SU-DHL-6 (cell line): Measurements from ENCODE around the gene NDUFS8.

Source experiments
- H2AFZ ChIP-seq: fragments of 200-600 bp; sonication (generic); 2 replicates; pipeline ENCODE4 v1.6.1; 2014; ENCODE audit warnings: low read depth, mild to moderate bottlenecking, moderate library complexity, mixed read lengths, antibody characterized with exemption, low read length; ENCODE audit not compliant: severe bottlenecking
- H3F3A ChIP-seq: fragments of 200-600 bp; shearing (Covaris generic); 2 replicates; pipeline ENCODE4 v1.6.0; 2016; ENCODE audit warnings: antibody characterized with exemption, mild to moderate bottlenecking; ENCODE audit not compliant: insufficient read depth
- H3K27ac ChIP-seq: fragments of 200-600 bp; sonication (generic); 2 replicates; pipeline ENCODE4 v1.5.1; 2016; ENCODE audit warnings: low read depth, mild to moderate bottlenecking, low read length, moderate library complexity, mixed read lengths
- H3K27me3 ChIP-seq: fragments of 200-600 bp; sonication (generic), shearing (Covaris generic); 2 replicates; pipeline ENCODE4 v1.6.0; 2014; ENCODE audit warnings: mild to moderate bottlenecking, low read length
- H3K36me3 ChIP-seq: fragments of 200-600 bp; sonication (generic); 2 replicates; pipeline ENCODE4 v1.6.1; 2014; ENCODE audit warnings: mild to moderate bottlenecking, low read length, mixed read lengths
- H3K4me2 ChIP-seq: fragments of 300-600, 200-600 bp; shearing (Covaris generic), sonication (generic); 2 replicates; pipeline ENCODE4 v1.6.0; 2014; ENCODE audit warnings: low read length, low read depth, mild to moderate bottlenecking; ENCODE audit not compliant: poor library complexity, severe bottlenecking
- H3K4me3 ChIP-seq: fragments of 200-600 bp; sonication (generic); 2 replicates; pipeline ENCODE4 v1.5.1; 2014; ENCODE audit warnings: antibody characterized with exemption, low read length, mild to moderate bottlenecking, mixed read lengths; ENCODE audit not compliant: insufficient read depth, poor library complexity, severe bottlenecking
- H3K79me2 ChIP-seq: fragments of 200-600 bp; sonication (generic); 2 replicates; pipeline ENCODE4 v1.6.1; 2014; ENCODE audit warnings: mild to moderate bottlenecking, low read length, moderate library complexity; ENCODE audit not compliant: insufficient read depth
- H3K9ac ChIP-seq: fragments of 200-600 bp; sonication (generic); 2 replicates; pipeline ENCODE4 v1.7.0; 2014; ENCODE audit warnings: mild to moderate bottlenecking, low read length
- H3K9me2 ChIP-seq: fragments of 200-600 bp; sonication (generic); replicated peaks from 2 replicates; pipeline ENCODE4 v1.6.1; 2014; ENCODE audit warnings: low read length; ENCODE audit not compliant: insufficient read depth
- H3K9me3 ChIP-seq: fragments of 200-600 bp; sonication (generic); 2 replicates; pipeline ENCODE4 v1.6.1; 2014; ENCODE audit warnings: low read length, mixed read lengths; ENCODE audit not compliant: insufficient read depth
- H4K20me1 ChIP-seq: fragments of 200-600 bp; sonication (generic); 2 replicates; pipeline ENCODE4 v1.6.1; 2014; ENCODE audit warnings: low read depth, mild to moderate bottlenecking, antibody characterized with exemption, low read length, moderate library complexity, mixed read lengths
- EZH2phosphoT487 ChIP-seq: fragments of 200-600 bp; sonication (generic), shearing (Covaris generic); conservative IDR thresholded peaks from 2 replicates; pipeline ENCODE4 v1.6.1; 2018; ENCODE audit warnings: mild to moderate bottlenecking, antibody characterized with exemption, low read length, moderate library complexity, mixed read lengths
- TF ChIP-seq, protein P1 (sequence below): fragments of 200-600 bp; sonication (generic); IDR thresholded peaks from one replicate; pipeline ENCODE4 v1.5.1; 2017; ENCODE audit warnings: antibody characterized with exemption, mild to moderate bottlenecking, low read length, moderate library complexity; ENCODE audit not compliant: insufficient read depth, poor library complexity, severe bottlenecking

Gene NDUFS8

DNA sequence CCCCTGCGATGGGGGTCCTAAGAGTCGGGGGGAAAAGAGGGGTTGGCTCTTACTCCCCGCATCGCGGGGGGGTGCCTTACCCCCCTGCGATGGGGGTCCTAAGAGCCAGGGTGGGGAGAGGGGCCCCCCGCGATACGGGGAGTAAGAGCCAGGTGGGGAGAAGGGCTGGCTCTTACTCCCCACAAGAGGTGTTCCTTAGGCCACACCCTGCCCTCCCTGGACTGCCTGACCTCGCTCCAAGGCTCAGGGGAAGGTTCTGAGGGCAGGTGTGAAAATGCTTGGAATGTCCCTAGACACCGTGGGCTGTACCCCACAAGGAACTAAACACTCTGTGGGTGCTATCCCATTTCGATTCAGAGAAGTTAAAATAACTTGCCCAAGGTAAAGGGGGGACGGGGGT is 34.4 kb upstream of the NDUFS8 start:
- H4K20me1 ChIP-seq, result no peaks in the 10 kb centered on the region
- H3K36me3 ChIP-seq, result no peaks in the 10 kb centered on the region
- H3K4me3 ChIP-seq, result no peak overlapping the region
- no peak overlapping the region for H3K9ac ChIP-seq
- no peak overlapping the region for H2AFZ ChIP-seq
- H3K9me3 ChIP-seq, result no peaks in the 10 kb centered on the region
- no peaks in the 10 kb centered on the region for H3F3A ChIP-seq
- H3K4me2 ChIP-seq, result no peak overlapping the region
- no peaks in the 10 kb centered on the region for H3K79me2 ChIP-seq
- no peaks in the 10 kb centered on the region for H3K9me2 ChIP-seq
- TF ChIP-seq, protein P1, sequence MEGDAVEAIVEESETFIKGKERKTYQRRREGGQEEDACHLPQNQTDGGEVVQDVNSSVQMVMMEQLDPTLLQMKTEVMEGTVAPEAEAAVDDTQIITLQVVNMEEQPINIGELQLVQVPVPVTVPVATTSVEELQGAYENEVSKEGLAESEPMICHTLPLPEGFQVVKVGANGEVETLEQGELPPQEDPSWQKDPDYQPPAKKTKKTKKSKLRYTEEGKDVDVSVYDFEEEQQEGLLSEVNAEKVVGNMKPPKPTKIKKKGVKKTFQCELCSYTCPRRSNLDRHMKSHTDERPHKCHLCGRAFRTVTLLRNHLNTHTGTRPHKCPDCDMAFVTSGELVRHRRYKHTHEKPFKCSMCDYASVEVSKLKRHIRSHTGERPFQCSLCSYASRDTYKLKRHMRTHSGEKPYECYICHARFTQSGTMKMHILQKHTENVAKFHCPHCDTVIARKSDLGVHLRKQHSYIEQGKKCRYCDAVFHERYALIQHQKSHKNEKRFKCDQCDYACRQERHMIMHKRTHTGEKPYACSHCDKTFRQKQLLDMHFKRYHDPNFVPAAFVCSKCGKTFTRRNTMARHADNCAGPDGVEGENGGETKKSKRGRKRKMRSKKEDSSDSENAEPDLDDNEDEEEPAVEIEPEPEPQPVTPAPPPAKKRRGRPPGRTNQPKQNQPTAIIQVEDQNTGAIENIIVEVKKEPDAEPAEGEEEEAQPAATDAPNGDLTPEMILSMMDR, result no peak
- no peak for TF ChIP-seq EZH2phosphoT487
- no peaks in the 10 kb centered on the region for H3K27me3 ChIP-seq
- H3K27ac ChIP-seq, result no peak overlapping the region

DNA sequence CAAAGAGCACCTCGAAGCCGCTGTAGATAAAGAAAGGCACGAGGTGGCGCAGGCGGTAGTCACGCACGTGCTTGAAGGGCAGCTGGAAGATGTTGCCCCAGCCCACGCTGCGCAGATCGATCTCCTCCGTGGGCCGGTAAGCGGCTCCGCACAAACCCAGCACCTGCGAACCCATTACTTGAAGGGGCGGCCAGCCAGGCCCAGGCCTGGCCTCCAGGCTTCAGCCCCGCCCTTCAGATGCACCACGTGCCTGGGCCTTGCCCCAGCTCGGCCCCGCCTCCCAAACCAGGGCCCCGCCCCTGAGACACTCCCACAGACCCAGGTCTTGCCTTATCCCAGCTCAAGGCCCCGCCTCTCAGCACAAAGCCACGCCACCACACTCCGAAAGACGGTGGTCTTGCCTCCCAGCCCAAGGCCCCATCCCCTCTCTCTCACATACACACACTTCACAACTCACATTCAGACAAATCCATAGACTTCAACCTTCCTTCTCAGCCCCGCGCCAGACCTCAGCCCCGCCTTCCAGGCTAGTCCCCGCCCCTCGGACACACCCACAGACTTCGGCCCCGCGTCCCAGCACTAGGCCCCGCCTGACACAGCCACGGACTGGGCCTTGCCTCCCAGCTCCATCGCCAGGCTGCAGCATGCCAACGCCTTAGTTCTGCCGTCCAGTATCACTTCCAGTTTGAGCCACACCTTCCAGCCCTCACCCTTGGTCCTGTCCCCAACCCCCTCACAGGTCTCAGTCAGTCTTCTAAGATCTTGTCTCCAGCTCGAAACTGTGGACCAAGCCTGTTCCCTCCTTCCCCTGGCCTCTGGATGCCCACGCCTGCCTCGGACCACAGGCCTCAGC is 33.6 kb upstream of the NDUFS8 start:
- no peak for TF ChIP-seq EZH2phosphoT487
- TF ChIP-seq, protein P1, result no peak
- no peaks in the 10 kb centered on the region for H3K9me2 ChIP-seq
- peaks cover 4% of the 10 kb centered on the region for H3F3A ChIP-seq
- H3K4me2 ChIP-seq, result no peak overlapping the region
- no peak overlapping the region for H2AFZ ChIP-seq
- no peaks in the 10 kb centered on the region for H3K27me3 ChIP-seq
- no peaks in the 10 kb centered on the region for H3K79me2 ChIP-seq
- no peaks in the 10 kb centered on the region for H4K20me1 ChIP-seq
- no peaks in the 10 kb centered on the region for H3K9me3 ChIP-seq
- H3K27ac ChIP-seq, result no peak overlapping the region
- H3K36me3 ChIP-seq, result no peaks in the 10 kb centered on the region
- no peak overlapping the region for H3K9ac ChIP-seq
- no peak overlapping the region for H3K4me3 ChIP-seq

DNA sequence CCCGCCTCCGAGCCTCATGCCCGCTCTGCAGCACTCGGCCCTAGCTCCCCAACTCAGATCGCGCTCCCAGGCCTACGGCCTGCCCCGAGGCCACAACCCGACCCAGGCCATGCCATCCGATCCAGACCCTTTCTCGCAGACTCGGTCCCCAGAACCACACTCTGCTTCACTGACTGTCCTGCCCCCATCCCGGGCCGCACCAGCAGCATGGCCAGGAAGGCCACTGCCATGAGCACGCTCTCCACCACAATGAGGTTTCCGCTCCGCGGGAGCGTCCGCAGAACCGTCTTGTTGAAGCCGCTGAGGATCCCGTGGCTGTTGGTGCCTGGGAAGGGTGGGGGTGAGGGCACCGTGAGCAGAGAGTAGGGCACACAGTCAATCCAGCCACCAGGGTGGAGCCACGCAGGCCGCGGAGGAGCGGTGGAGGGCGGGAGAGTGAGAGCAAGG is 33.0 kb upstream of the NDUFS8 start:
- Histone ChIP-seq H3K79me2 (no peaks in the 10 kb centered on the region), H4K20me1 (no peaks in the 10 kb centered on the region), H2AFZ (no peak overlapping the region), H3K9ac (no peak overlapping the region), H3F3A (peaks cover 10% of the 10 kb centered on the region), H3K4me2 (no peak overlapping the region), H3K4me3 (no peak overlapping the region), H3K9me2 (no peaks in the 10 kb centered on the region), H3K36me3 (no peaks in the 10 kb centered on the region), H3K27ac (no peak overlapping the region), H3K9me3 (no peaks in the 10 kb centered on the region), H3K27me3 (no peaks in the 10 kb centered on the region)
- TF ChIP-seq, protein P1, result no peak
- TF ChIP-seq EZH2phosphoT487, result no peak
